SK-N-SH (cell line): ENCODE data around the gene WIZ. TPM values are rescaled to one million over a fixed set of nuclear protein-coding genes. Genes with fewer than 3 reads are reported as not detected.

Experiments
- CTCF ChIA-PET: fragments of 300-600, 350-600 bp; formaldehyde crosslinking; extraction: SDS; loops from one replicate; lab custom pipeline; 2021; lab: Yijun Ruan, JAX
- POLR2A ChIA-PET: fragments of 350-600 bp; sonication (Branson Sonifier 250); formaldehyde crosslinking; extraction: SDS; loops from one replicate; lab custom pipeline; 2020; ENCODE audit warnings: antibody characterized with exemption, inconsistent platforms; lab: Yijun Ruan, JAX
- DNase-seq: peaks from one replicate; pipeline ENCODE4 v3.0.0; 2012
- H2AFZ ChIP-seq: fragments of 200-600 bp; sonication (generic); 2 replicates; pipeline ENCODE4 v1.8.1; 2016; ENCODE audit warnings: antibody characterized with exemption, mild to moderate bottlenecking, low read depth
- H3F3A ChIP-seq: fragments of 200-600 bp; sonication (generic); replicated peaks from 2 replicates; pipeline ENCODE3; 2016; ENCODE audit warnings: antibody characterized with exemption, mild to moderate bottlenecking; ENCODE audit not compliant: insufficient read depth
- H3K27ac ChIP-seq, 2 experiments: fragments of 200-500 bp in 1 of 2; fragments of 200-600 bp in 1 of 2; sonication (Bioruptor generic) in 1 of 2; sonication (generic), shearing (Covaris generic) in 1 of 2; 2 replicates each; pipeline versions ENCODE4 v1.5.1 to v1.6.1; 2014 to 2016; ENCODE audit warnings: low read depth in 2 of 2, inconsistent platforms in 1 of 2, low read length in 1 of 2, mild to moderate bottlenecking in 1 of 2, mixed read lengths in 1 of 2
- H3K27me3 ChIP-seq: fragments of 200-600 bp; sonication (generic), shearing (Covaris generic); 2 replicates; pipeline ENCODE4 v1.6.1; 2016; ENCODE audit warnings: mixed run types; ENCODE audit not compliant: insufficient read depth
- H3K36me3 ChIP-seq, 2 experiments: fragments of 200-500 bp in 1 of 2; fragments of 200-600 bp in 1 of 2; sonication (Bioruptor generic) in 1 of 2; sonication (generic) in 1 of 2; replicated peaks in 1 of 2; 2 replicates each; pipeline versions ENCODE3 to v1.5.1; 2014 to 2016; ENCODE audit warnings: low read length in 1 of 2, mild to moderate bottlenecking in 1 of 2; ENCODE audit not compliant: insufficient read depth in 2 of 2, control insufficient read depth in 1 of 2
- H3K4me1 ChIP-seq, 2 experiments: fragments of 200-500 bp in 1 of 2; fragments of 200-600 bp in 1 of 2; sonication (Bioruptor generic) in 1 of 2; sonication (generic), shearing (Covaris generic) in 1 of 2; 2 replicates each; pipeline versions ENCODE4 v1.5.1 to v1.6.1; 2014 to 2016; ENCODE audit warnings: low read depth in 1 of 2, low read length in 1 of 2, mixed run types in 1 of 2; ENCODE audit not compliant: insufficient read depth in 2 of 2, control insufficient read depth in 1 of 2
- H3K4me2 ChIP-seq: fragments of 200-600 bp; sonication (generic), shearing (Covaris generic); 2 replicates; pipeline ENCODE4 v1.6.1; 2017; ENCODE audit warnings: mixed run types
- H3K4me3 ChIP-seq, 2 experiments: fragments of 200-500 bp in 1 of 2; fragments of 200-600 bp in 1 of 2; sonication (Bioruptor generic) in 1 of 2; sonication (generic), shearing (Covaris generic) in 1 of 2; 2 replicates each; pipeline versions ENCODE4 v1.5.1 to v1.8.1; 2014 to 2016; ENCODE audit warnings: low read depth in 2 of 2, inconsistent platforms in 1 of 2, low read length in 1 of 2, mild to moderate bottlenecking in 1 of 2, mixed read lengths in 1 of 2, moderate library complexity in 1 of 2
- H3K79me2 ChIP-seq: fragments of 200-600 bp; sonication (generic); 2 replicates; pipeline ENCODE4 v1.8.1; 2017; ENCODE audit warnings: mild to moderate bottlenecking; ENCODE audit not compliant: insufficient read depth
- H3K9ac ChIP-seq: fragments of 200-600 bp; sonication (generic); 2 replicates; pipeline ENCODE4 v1.6.1; 2017; ENCODE audit warnings: mixed run types
- H3K9me2 ChIP-seq: fragments of 200-600 bp; sonication (generic); 2 replicates; pipeline ENCODE4 v1.6.1; 2017; ENCODE audit warnings: mixed run types
- H3K9me3 ChIP-seq: fragments of 200-600 bp; sonication (generic); 2 replicates; pipeline ENCODE4 v1.6.1; 2017; ENCODE audit warnings: mixed run types, mild to moderate bottlenecking, moderate library complexity
- H4K20me1 ChIP-seq: fragments of 200-600 bp; sonication (generic); 2 replicates; pipeline ENCODE4 v1.6.1; 2017; ENCODE audit warnings: mild to moderate bottlenecking, mixed run types; ENCODE audit not compliant: insufficient read depth
- CTCF ChIP-seq: fragments of 200-600 bp; sonication (generic); IDR thresholded peaks from 2 replicates; pipeline ENCODE4 v1.6.1; 2017; ENCODE audit warnings: antibody characterized with exemption, mild to moderate bottlenecking, moderate library complexity
- ELF1 ChIP-seq: IDR thresholded peaks from 2 replicates; pipeline ENCODE4 v1.4.0; 2012
- EP300 ChIP-seq, 2 experiments: IDR thresholded peaks; 2 replicates each; pipeline versions ENCODE4 v1.4.0 to v1.6.1; 2012; ENCODE audit warnings: borderline replicate concordance in 1 of 2, low read depth in 1 of 2, low read length in 1 of 2
- EZH2phosphoT487 ChIP-seq: fragments of 200-600 bp; sonication (generic); IDR thresholded peaks from 2 replicates; pipeline ENCODE4 v1.6.1; 2017; ENCODE audit warnings: low read depth, mixed run types, mild to moderate bottlenecking, antibody characterized with exemption, moderate library complexity, borderline replicate concordance
- FOSL2 ChIP-seq: IDR thresholded peaks from 2 replicates; pipeline ENCODE4 v1.4.0; 2012; ENCODE audit warnings: low read depth, mild to moderate bottlenecking, moderate library complexity, borderline replicate concordance
- FOXJ3 ChIP-seq: sonication (generic); formaldehyde crosslinking; IDR thresholded peaks from 2 replicates; pipeline ENCODE4 v1.5.1; 2020; ENCODE audit warnings: mild to moderate bottlenecking, missing genetic modification reagents
- FOXM1 ChIP-seq: IDR thresholded peaks from 2 replicates; pipeline ENCODE4 v1.4.0; 2012; ENCODE audit warnings: low read depth, mild to moderate bottlenecking
- GABPA ChIP-seq: IDR thresholded peaks from 2 replicates; pipeline ENCODE4 v1.4.0; 2012; ENCODE audit warnings: low read depth, mild to moderate bottlenecking
- GATA2 ChIP-seq: sonication (generic); formaldehyde crosslinking; IDR thresholded peaks from 2 replicates; pipeline ENCODE4 v1.5.0; 2020; ENCODE audit warnings: mild to moderate bottlenecking, missing genetic modification reagents
- MAX ChIP-seq: IDR thresholded peaks from 2 replicates; pipeline ENCODE4 v1.4.0; 2012; ENCODE audit warnings: low read depth
- NRF1 ChIP-seq: IDR thresholded peaks from 2 replicates; pipeline ENCODE4 v1.6.1; 2012; ENCODE audit warnings: low read depth, mild to moderate bottlenecking, low read length
- PBX3 ChIP-seq: IDR thresholded peaks from 2 replicates; pipeline ENCODE4; 2012
- POLR2AphosphoS5 ChIP-seq: IDR thresholded peaks from 2 replicates; pipeline ENCODE4 v1.6.1; 2012; ENCODE audit warnings: low read depth, low read length
- RAD21 ChIP-seq: IDR thresholded peaks from 2 replicates; pipeline ENCODE4 v1.6.1; 2012; ENCODE audit warnings: mild to moderate bottlenecking, low read length
- RCOR1 ChIP-seq: fragments of 150-350 bp; IDR thresholded peaks from 2 replicates; pipeline ENCODE4 v1.6.1; 2017; ENCODE audit warnings: antibody characterized with exemption, low read length
- REST ChIP-seq: IDR thresholded peaks from 2 replicates; pipeline ENCODE4 v1.6.1; 2012; ENCODE audit warnings: mild to moderate bottlenecking, low read depth, low read length, moderate library complexity
- RFX5 ChIP-seq: IDR thresholded peaks from 2 replicates; pipeline ENCODE4 v1.6.1; 2012; ENCODE audit warnings: mild to moderate bottlenecking, improper control_type of control experiment, low read length
- TCF12 ChIP-seq: IDR thresholded peaks from 2 replicates; pipeline ENCODE4 v1.4.0; 2012
- USF1 ChIP-seq: IDR thresholded peaks from 2 replicates; pipeline ENCODE4 v1.4.0; 2012; ENCODE audit warnings: low read depth, borderline replicate concordance
- USF2 ChIP-seq: fragments of 150-350 bp; IDR thresholded peaks from 2 replicates; pipeline ENCODE4 v1.6.1; 2017; ENCODE audit warnings: antibody characterized with exemption, low read length, low read depth, borderline replicate concordance
- WGBS: methylation state at CpG from one replicate; pipeline ENCODE4 v1.1.6; 2017; ENCODE audit warnings: low lambda C conversion rate; 5-methylcytosine and 5-hydroxymethylcytosine counted together
- polyA plus RNA-seq, 3 experiments: library from polyadenylated mRNA; depleted of rRNA; stranded (reverse); fragments of >200 nt; gene quantifications; 2 replicates each; pipeline ENCODE4 v1.2.3, GENCODE V29; 2012

WIZ gene
- polyA plus RNA-seq, 1 of the 3 experiments (the other 2 are of a cell fraction) = 15.5 TPM

GRCh38 chr19:15442142-15442920, 7.4 kb downstream of the WIZ start (continued):
- TF ChIP-seq USF2 (no peak), RCOR1 (no peak), EZH2phosphoT487 (no peak), FOXM1 (no peak), ELF1 (no peak)

- H3K27ac ChIP-seq = no peak overlapping the region
- H3F3A ChIP-seq = no peaks in the 10 kb centered on the region
- no peak overlapping the region for H3K4me2 ChIP-seq
- H3K36me3 ChIP-seq = no peaks in the 10 kb centered on the region
- no peaks in the 10 kb centered on the region for H3K9me2 ChIP-seq
- no peak overlapping the region for H2AFZ ChIP-seq
- DNase-seq = no peak
- no peaks in the 10 kb centered on the region for H4K20me1 ChIP-seq
- H3K79me2 ChIP-seq = no peaks in the 10 kb centered on the region
- no peaks in the 10 kb centered on the region for H3K9me3 ChIP-seq
- no peaks in the 10 kb centered on the region for H3K27me3 ChIP-seq
- TF ChIP-seq POLR2AphosphoS5 (no peak), USF2 (no peak), TCF12 (no peak), ELF1 (no peak), RFX5 (no peak), FOXM1 (no peak), NRF1 (no peak), EP300 (IDR thresholded peaks at IDR 0.05; ENCODE audit: borderline replicate concordance in 1 of 2, low read depth in 1 of 2, low read length in 1 of 2) (no peak), FOXJ3 (CRISPR knock-in tag) (no peak), FOSL2 (no peak), GATA2 (no peak), RAD21 (no peak), PBX3 (no peak), USF1 (no peak), GABPA (no peak), MAX (no peak), REST (no peak), CTCF (no peak)
- no peak overlapping the region for H3K4me3 ChIP-seq
- WGBS = 69% methylated on average over 3 of the region's 3 CpGs
- no peaks in the 10 kb centered on the region for H3K4me1 ChIP-seq
- CTCF ChIA-PET = interaction anchor here (1.1 kb wide), 1 partner anchor 22 kb away, joined by 4 read pairs; the partner anchor contains the start of gene AKAP8L
- no peak overlapping the region for H3K9ac ChIP-seq
- POLR2A ChIA-PET = no interaction called here
Measured at GRCh38 chr19:15441317-15441716, 8.4 kb downstream of the WIZ start.
